NCI-H748 treated with DMSO at 0.1 percent for 48 hours (cell line): Measurements from ENCODE around the gene NIPBL.
"Not testable (repeated sequence)": the region's sequence is repeated elsewhere in the genome, so short reads cannot be mapped to it uniquely, and the experiment has no call there.

ENCODE experiments used
- DNase-seq: peaks from one replicate; lab custom pipeline; 2025; lab: John Stamatoyannopoulos, UW

NIPBL gene

GRCh38 chr5:36877667-36878391 lies 1.3 kb downstream of the NIPBL start:
- peak; percentile 71 for DNase-seq

DNA sequence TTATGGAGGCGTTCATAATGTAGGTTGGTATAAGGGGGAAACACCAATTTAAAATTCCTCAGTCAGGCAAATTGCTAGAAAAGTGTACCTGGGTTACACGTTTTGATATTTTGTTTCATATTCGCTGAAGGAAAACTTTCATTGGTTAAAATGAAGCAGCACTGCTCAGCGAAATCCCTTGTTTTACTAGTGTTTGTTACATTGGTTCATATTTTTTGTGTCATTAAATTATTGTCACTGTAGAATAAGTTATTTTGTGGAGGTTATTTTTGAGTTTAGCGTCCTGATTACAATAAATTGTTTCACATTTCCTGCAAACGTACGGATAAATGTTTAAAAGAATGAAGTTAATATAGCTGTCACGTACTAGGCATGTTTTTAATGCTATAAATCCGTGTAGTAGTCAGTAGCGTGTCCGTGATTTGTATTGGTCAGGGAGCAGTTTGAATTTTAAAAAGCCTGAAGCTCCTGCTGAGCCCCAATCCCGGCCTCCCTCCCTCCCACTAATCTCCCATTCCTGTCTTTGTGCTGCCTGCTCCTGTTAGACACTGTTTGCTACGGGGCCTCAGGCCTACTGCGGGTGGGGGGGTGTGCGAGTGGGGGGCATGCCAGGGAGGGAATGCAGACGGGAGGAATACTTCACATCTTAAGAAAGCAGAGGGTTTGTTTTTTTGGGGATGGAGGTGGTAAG lies 2.0 kb downstream of the NIPBL start:
- peak; percentile 80 for DNase-seq

GRCh38 chr5:36879274-36880033 lies 2.9 kb downstream of the NIPBL start:
- DNase-seq, result no peak

DNA sequence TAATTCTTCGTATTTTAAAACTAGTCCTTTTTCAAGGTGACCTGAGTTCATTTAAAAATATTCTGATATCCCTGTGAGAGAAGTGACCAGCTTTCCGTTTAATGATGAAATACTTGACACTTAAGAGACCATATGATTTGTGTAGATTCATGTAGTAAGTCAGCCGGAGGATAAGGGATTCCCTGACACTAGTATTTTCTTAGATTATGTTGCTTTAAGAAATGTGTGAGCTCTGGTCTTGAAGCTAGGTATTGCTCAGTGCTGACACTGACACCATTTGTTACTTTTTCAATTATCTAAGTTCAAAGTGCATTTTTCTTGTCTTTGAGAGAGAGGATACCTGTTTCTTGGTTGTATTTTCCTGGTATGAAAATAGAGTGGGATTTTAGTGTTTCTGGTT lies 4.2 kb downstream of the NIPBL start:
- DNase-seq, result no peak

DNA sequence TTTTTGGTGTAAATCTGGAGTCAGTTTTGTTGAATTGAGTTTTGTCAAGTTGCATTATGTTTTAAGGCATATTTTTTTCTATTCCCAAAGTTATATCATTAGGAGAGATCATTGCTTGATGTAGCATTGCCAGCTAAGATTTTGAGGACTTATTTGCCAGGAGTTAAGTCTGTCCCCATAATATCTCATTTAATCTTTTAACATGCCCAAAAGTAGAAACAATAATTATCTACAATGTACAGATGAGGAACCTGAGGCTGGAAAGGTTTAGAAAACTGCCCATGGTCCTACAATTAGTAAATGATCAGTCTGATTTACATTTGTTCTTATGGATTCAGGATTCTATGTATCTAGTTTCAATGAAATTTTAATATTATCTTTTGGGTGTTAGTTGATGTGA lies 4.7 kb downstream of the NIPBL start:
- no peak for DNase-seq

DNA sequence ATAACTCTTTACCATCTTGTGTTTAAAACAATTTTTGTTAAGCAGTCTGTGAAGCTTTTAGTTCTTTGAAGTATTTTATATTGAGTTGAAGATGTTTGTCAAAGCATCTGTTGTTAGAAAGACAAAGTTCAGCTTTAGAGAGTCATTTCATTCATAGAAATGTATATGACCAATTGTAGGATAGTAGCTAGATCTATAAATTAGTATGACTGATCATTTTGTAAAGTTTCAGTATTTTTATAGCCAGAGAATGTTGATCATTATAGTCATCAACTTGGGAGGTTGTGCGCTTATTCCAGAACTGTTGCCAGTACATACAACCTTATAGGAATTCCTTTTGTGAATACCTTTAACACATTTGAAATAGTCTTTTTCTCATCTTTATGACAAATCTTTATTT lies 5.2 kb downstream of the NIPBL start:
- no peak for DNase-seq

GRCh38 chr5:36882250-36882649 lies 5.7 kb downstream of the NIPBL start:
- no peak for DNase-seq

- no peak for DNase-seq
Measured at GRCh38 chr5:36883894-36884462, 7.4 kb downstream of the NIPBL start.

- no peak for DNase-seq
Measured at GRCh38 chr5:36885149-36885548, 8.6 kb downstream of the NIPBL start.

GRCh38 chr5:36885566-36886485 lies 9.3 kb downstream of the NIPBL start:
- no peak for DNase-seq

GRCh38 chr5:36886791-36887190 lies 10.2 kb downstream of the NIPBL start:
- DNase-seq, result no peak

DNA sequence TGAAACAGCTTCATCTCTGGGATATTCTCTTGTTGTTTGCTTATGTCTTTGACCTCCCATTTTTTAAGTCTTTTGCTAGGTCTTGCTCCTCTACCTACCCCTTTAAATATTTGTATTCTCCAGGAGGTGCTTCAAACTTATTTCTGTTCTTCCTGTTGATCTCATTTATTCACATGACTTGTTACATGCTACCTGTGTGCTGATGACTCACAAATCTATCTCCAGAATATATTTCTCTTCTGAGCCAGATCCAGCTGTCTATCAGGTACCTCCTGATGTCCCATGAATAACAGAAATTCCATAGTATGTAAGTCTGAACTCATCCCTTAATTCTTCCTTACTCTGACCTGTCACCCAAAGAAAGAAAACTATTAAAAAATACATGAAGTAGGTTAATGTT lies 11.0 kb downstream of the NIPBL start:
- DNase-seq, result no peak

DNA sequence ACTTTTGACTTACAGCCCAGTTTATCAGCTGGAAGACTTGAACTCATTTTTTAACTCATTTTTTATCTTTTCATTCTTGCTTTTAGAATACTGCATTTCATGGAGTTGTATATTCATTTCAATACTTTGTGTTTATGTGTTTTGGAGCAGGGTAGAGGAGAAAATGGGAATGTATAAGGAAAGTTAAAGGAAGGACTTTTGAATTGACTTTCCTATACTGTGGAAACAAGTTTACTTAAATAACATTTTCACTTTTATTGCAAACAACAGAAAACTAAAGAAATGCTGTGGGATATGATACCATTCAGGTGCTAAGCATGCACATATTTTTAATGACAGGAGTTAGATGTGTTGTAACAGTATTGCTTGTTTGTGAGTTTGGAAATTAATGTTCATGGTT lies 11.7 kb downstream of the NIPBL start:
- no peak for DNase-seq

GRCh38 chr5:36889264-36889663 lies 12.7 kb downstream of the NIPBL start:
- DNase-seq, result no peak

GRCh38 chr5:36891266-36891665 lies 14.7 kb downstream of the NIPBL start:
- DNase-seq, result no peak

DNA sequence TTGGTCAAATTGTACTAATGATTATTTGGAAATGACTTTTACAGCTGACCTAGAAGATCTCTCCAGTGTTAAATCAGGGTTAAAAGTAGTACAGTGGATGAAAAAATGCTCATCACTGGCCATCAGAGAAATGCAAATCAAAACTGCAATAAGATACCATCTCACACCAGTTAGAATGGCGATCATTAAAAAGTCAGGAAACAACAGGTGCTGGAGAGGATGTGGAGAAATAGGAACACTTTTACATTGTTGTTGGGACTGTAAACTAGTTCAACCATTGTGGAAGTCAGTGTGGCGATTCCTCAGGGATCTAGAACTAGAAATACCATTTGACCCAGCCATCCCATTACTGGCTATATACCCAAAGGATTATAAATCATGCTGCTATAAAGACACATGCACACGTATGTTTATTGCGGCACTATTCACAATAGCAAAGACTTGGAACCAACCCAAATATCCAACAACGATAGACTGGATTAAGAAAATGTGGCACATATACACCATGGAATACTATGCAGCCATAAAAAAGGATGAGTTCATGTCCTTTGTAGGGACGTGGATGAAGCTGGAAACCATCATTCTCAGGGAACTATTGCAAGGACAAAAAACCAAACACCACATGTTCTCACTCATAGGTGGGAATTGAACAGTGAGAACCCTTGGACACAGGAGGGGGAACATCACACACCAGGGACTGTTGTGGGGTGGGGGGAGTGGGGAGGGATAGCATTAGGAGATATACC lies 15.7 kb downstream of the NIPBL start:
- not testable (repeated sequence) for DNase-seq

GRCh38 chr5:36894954-36895353 lies 18.4 kb downstream of the NIPBL start:
- no peak for DNase-seq

- no peak for DNase-seq
Measured at GRCh38 chr5:36896476-36896875, 19.9 kb downstream of the NIPBL start.

DNA sequence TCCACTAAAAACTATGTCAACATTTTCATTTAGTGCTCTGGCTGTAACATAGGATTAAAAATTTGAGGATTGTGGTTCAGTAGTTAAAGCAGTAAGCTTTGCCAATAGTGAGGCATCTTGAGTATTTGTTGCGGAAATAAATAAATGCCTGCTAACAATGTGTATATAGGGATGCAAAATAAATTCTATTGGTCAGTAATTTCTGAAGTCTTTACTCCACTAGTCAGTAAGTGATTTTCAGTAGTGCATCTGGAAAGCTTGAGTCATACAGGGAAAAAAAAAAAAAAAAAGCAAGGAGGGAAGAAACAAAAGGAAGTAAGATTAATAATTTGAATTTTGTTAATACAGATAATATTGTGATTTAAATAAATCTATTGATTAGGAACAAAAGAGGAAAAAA lies 21.0 kb downstream of the NIPBL start:
- no peak for DNase-seq

- DNase-seq, result no peak
Measured at GRCh38 chr5:36899860-36900259, 23.3 kb downstream of the NIPBL start.

GRCh38 chr5:36900283-36900682 lies 23.7 kb downstream of the NIPBL start:
- DNase-seq, result no peak
